Natural killer cell (primary cell): Measurements from ENCODE around the gene ZNF684. TPM values are rescaled to one million over a fixed set of nuclear protein-coding genes. Genes with fewer than 3 reads are reported as not detected.

Source experiments
- ATAC-seq, 3 donors: fragments of 150-1000 bp in 2 of 3; fragments of 200-7000 bp in 1 of 3; cut with Tn5 transposase; 1 replicate in 1 of 3; 2 replicates in 2 of 3; pipeline ENCODE4 v1.10.0; 2021; ENCODE audit warnings: mild to moderate bottlenecking in 2 of 3, moderate library complexity in 2 of 3
- DNase-seq, 2 donors: peaks; one replicate each; pipeline versions ENCODE4 v3.0.0 to v3.0.0-alpha.2; 2013 to 2021; ENCODE audit warnings: mixed read lengths in 1 of 2
- H3K27ac ChIP-seq: one replicate; pipeline ENCODE4 v1.5.1; 2013; ENCODE audit warnings: mild to moderate bottlenecking, low read length
- H3K27me3 ChIP-seq: one replicate; pipeline ENCODE4 v1.6.1; 2013; ENCODE audit warnings: low read length; ENCODE audit not compliant: control insufficient read depth, insufficient read depth
- H3K36me3 ChIP-seq: one replicate; pipeline ENCODE4 v1.6.1; 2013; ENCODE audit warnings: low read length; ENCODE audit not compliant: control insufficient read depth, insufficient read depth
- H3K4me1 ChIP-seq: one replicate; pipeline ENCODE4 v1.6.1; 2013; ENCODE audit warnings: low read length; ENCODE audit not compliant: control insufficient read depth, insufficient read depth
- H3K4me3 ChIP-seq: one replicate; pipeline ENCODE4 v1.5.1; 2013; ENCODE audit warnings: low read length
- H3K9me3 ChIP-seq: one replicate; pipeline ENCODE4 v1.6.1; 2013; ENCODE audit warnings: low read length; ENCODE audit not compliant: control insufficient read depth, insufficient read depth
- H3K27ac Mint-ChIP-seq, 2 donors: one replicate each; pipeline ENCODE4 v1.8.0; 2022; ENCODE audit warnings: mild to moderate bottlenecking in 2 of 2, mixed read lengths in 2 of 2, moderate library complexity in 1 of 2
- H3K27me3 Mint-ChIP-seq, 2 donors: one replicate each; pipeline ENCODE4 v1.8.0; 2022; ENCODE audit warnings: low read depth in 2 of 2, mixed read lengths in 2 of 2
- H3K36me3 Mint-ChIP-seq: one replicate; pipeline ENCODE4 v1.8.0; 2022; ENCODE audit warnings: mixed read lengths
- H3K4me1 Mint-ChIP-seq, 2 donors: one replicate each; pipeline ENCODE4 v1.8.0; 2022; ENCODE audit warnings: mixed read lengths in 2 of 2
- H3K4me3 Mint-ChIP-seq: one replicate; pipeline ENCODE4 v1.8.0; 2022; ENCODE audit warnings: mild to moderate bottlenecking, moderate library complexity, mixed read lengths
- H3K9me3 Mint-ChIP-seq, 2 donors: one replicate each; pipeline ENCODE4 v1.8.0; 2022; ENCODE audit warnings: mixed read lengths in 2 of 2
- WGBS: methylation state at CpG from one replicate; pipeline ENCODE4 v1.1.7; 2013; ENCODE audit warnings: missing lambda C conversion rate; ENCODE audit not compliant: insufficient coverage; 5-methylcytosine and 5-hydroxymethylcytosine counted together
- intact Hi-C: fragments of 100-400 bp; cut with micrococcal nuclease; formaldehyde crosslinking; loops from one replicate; pipeline ENCODE4 v1.14.2; 2022
- total RNA-seq, 4 donors: library from RNA; stranded (reverse); fragments of 120-200 nt in 1 of 4; gene quantifications; one replicate each; pipeline versions ENCODE4 v1.2.3 to v1.2.4, GENCODE V29; 2013 to 2022
- TF ChIP-seq, protein P1 (sequence below): fragments of 200-600 bp; IDR thresholded peaks from one replicate; pipeline ENCODE4 v1.8.0; 2022; ENCODE audit warnings: antibody characterized with exemption

The ZNF684 gene
- total RNA-seq, 3 donors from 2014 or later (not counting 1 experiment from before 2014, with no cell fraction given) = 5.5 to 9.7 (median 5.7) TPM

- peaks cover 9 to 12% of the 10 kb centered on the region in 2 donors for H3K27me3 Mint-ChIP-seq
- H3K9me3 Mint-ChIP-seq = no peaks in the 10 kb centered on the region
- H3K4me3 Mint-ChIP-seq = no peak overlapping the region
- TF ChIP-seq, protein P1, sequence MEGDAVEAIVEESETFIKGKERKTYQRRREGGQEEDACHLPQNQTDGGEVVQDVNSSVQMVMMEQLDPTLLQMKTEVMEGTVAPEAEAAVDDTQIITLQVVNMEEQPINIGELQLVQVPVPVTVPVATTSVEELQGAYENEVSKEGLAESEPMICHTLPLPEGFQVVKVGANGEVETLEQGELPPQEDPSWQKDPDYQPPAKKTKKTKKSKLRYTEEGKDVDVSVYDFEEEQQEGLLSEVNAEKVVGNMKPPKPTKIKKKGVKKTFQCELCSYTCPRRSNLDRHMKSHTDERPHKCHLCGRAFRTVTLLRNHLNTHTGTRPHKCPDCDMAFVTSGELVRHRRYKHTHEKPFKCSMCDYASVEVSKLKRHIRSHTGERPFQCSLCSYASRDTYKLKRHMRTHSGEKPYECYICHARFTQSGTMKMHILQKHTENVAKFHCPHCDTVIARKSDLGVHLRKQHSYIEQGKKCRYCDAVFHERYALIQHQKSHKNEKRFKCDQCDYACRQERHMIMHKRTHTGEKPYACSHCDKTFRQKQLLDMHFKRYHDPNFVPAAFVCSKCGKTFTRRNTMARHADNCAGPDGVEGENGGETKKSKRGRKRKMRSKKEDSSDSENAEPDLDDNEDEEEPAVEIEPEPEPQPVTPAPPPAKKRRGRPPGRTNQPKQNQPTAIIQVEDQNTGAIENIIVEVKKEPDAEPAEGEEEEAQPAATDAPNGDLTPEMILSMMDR = no peak
- ATAC-seq = no peak
- Histone ChIP-seq H3K36me3 (no peaks in the 10 kb centered on the region), H3K27me3 (no peaks in the 10 kb centered on the region), H3K4me3 (no peak overlapping the region), H3K9me3 (no peaks in the 10 kb centered on the region), H3K27ac (no peak overlapping the region), H3K4me1 (no peaks in the 10 kb centered on the region)
- no peak overlapping the region for H3K27ac Mint-ChIP-seq
- H3K36me3 Mint-ChIP-seq = no peaks in the 10 kb centered on the region
- no peak for DNase-seq
- intact Hi-C loops = no loop called here
- H3K4me1 Mint-ChIP-seq = no peaks in the 10 kb centered on the region
Measured at GRCh38 chr1:40575336-40575735, 43.9 kb downstream of the ZNF684 start.

DNA sequence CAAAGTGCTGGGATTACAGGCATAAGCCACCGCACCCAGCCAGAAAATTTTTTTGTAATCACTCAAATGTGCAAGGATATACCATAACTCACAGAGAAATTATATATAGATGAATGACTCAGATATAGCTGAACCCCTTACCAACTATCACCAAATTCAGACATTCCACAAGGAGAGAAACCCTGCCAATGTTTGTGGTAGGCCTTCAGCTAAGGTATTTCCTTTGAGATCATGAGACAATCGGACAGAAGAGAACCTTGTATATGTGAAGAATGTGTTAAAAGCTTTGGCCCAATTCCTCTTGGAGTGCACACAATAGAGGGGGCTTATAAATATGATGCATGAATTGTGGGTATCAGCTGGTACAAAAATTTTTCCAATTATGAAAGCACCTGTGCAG lies 50.7 kb downstream of the ZNF684 start:
- Mint-ChIP-seq H3K27ac (no peak overlapping the region), H3K4me3 (no peak overlapping the region), H3K36me3 (no peaks in the 10 kb centered on the region), H3K27me3 (peaks cover 9 to 18% of the 10 kb centered on the region in 2 donors), H3K9me3 (no peaks in the 10 kb centered on the region), H3K4me1 (no peaks in the 10 kb centered on the region)
- Histone ChIP-seq H3K4me1 (no peaks in the 10 kb centered on the region), H3K36me3 (no peaks in the 10 kb centered on the region), H3K4me3 (no peak overlapping the region), H3K27ac (no peak overlapping the region), H3K9me3 (no peaks in the 10 kb centered on the region), H3K27me3 (no peaks in the 10 kb centered on the region)
- DNase-seq (no peak), ATAC-seq (no peak)
- TF ChIP-seq, protein P1 = no peak
- WGBS = 87% methylated on average over 1 of the region's 2 CpGs
- intact Hi-C loops = no loop called here

- Histone ChIP-seq H3K27ac (no peak overlapping the region), H3K9me3 (no peaks in the 10 kb centered on the region), H3K4me1 (no peaks in the 10 kb centered on the region), H3K27me3 (no peaks in the 10 kb centered on the region), H3K4me3 (no peak overlapping the region), H3K36me3 (no peaks in the 10 kb centered on the region)
- no peaks in the 10 kb centered on the region for H3K9me3 Mint-ChIP-seq
- intact Hi-C loops = no loop called here
- peaks cover 12 to 17% of the 10 kb centered on the region in 2 donors for H3K27me3 Mint-ChIP-seq
- DNase-seq (no peak), ATAC-seq (no peak)
- no peak overlapping the region for H3K27ac Mint-ChIP-seq
- TF ChIP-seq, protein P1 = no peak
- WGBS = 75% methylated on average over 4 of the region's 6 CpGs
- no peaks in the 10 kb centered on the region for H3K4me1 Mint-ChIP-seq
- H3K4me3 Mint-ChIP-seq = no peak overlapping the region
- no peaks in the 10 kb centered on the region for H3K36me3 Mint-ChIP-seq
Measured at GRCh38 chr1:40583980-40584379, 52.5 kb downstream of the ZNF684 start.

GRCh38 chr1:40588586-40588985 lies 57.1 kb downstream of the ZNF684 start:
- no peaks in the 10 kb centered on the region for H3K36me3 Mint-ChIP-seq
- H3K27ac Mint-ChIP-seq = no peak overlapping the region
- Histone ChIP-seq H3K4me3 (no peak overlapping the region), H3K4me1 (no peaks in the 10 kb centered on the region), H3K27ac (no peak overlapping the region), H3K9me3 (no peaks in the 10 kb centered on the region), H3K27me3 (no peaks in the 10 kb centered on the region), H3K36me3 (no peaks in the 10 kb centered on the region)
- no peaks in the 10 kb centered on the region for H3K9me3 Mint-ChIP-seq
- WGBS = 83% methylated on average over 2 of the region's 2 CpGs
- DNase-seq (no peak), ATAC-seq (no peak)
- TF ChIP-seq, protein P1 = no peak
- no peak overlapping the region for H3K4me3 Mint-ChIP-seq
- peaks cover 10 to 12% of the 10 kb centered on the region in 2 donors for H3K4me1 Mint-ChIP-seq
- intact Hi-C loops = no loop called here
- H3K27me3 Mint-ChIP-seq = peaks cover 7% of the 10 kb centered on the region in 2 donors
